PC-3 (cell line): ENCODE measurements around the gene SNRNP27. TPM values are rescaled to one million over a fixed set of nuclear protein-coding genes. Genes with fewer than 3 reads are reported as not detected.

Experiments
- ATAC-seq: fragments of 200-7000 bp; cut with Tn5 transposase; 2 replicates; pipeline ENCODE4 v1.9.1; 2020; ENCODE audit warnings: mild to moderate bottlenecking, moderate library complexity
- BruUV-seq: library from RNA; stranded (reverse); fragments of 400-500 nt; replicated peaks from 2 replicates; lab custom pipeline; 2021; lab: Mats Ljungman, UMichigan
- CTCF ChIA-PET: fragments of 300-600 bp; sonication (Branson Sonifier 250); formaldehyde crosslinking; loops from one replicate; lab custom pipeline; 2022; ENCODE audit warnings: antibody characterized with exemption; lab: Charles Lee
- POLR2A ChIA-PET: fragments of 300-600 bp; sonication (Branson Sonifier 250); formaldehyde crosslinking; loops from one replicate; lab custom pipeline; 2022; ENCODE audit warnings: antibody characterized with exemption; ENCODE audit not compliant: unreplicated experiment; lab: Charles Lee
- DNase-seq: peaks from one replicate; pipeline ENCODE4 v3.0.0-alpha.2; 2015
- H2AFZ ChIP-seq: fragments of 300-600 bp; sonication (generic); 2 replicates; pipeline ENCODE4 v1.6.0; 2016; ENCODE audit warnings: antibody characterized with exemption, low read length
- H3F3A ChIP-seq: fragments of 300-600 bp; sonication (generic); one replicate; pipeline ENCODE4 v1.6.0; 2017; ENCODE audit warnings: antibody characterized with exemption, low read length, control low read depth, mild to moderate bottlenecking; ENCODE audit not compliant: unreplicated experiment
- H3K27ac ChIP-seq: fragments of 300-600 bp; sonication (generic); 2 replicates; pipeline ENCODE4 v1.5.1; 2016; ENCODE audit warnings: mild to moderate bottlenecking, low read length
- H3K27me3 ChIP-seq: fragments of 300-600 bp; sonication (generic); 2 replicates; pipeline ENCODE4 v1.6.1; 2016; ENCODE audit warnings: low read length, mixed read lengths
- H3K36me3 ChIP-seq: fragments of 300-600 bp; sonication (generic); 2 replicates; pipeline ENCODE4 v1.6.1; 2016; ENCODE audit warnings: low read depth, mixed run types, low read length, mixed read lengths
- H3K4me1 ChIP-seq: fragments of 300-600 bp; sonication (generic); 2 replicates; pipeline ENCODE4 v1.5.1; 2016; ENCODE audit warnings: low read length; ENCODE audit not compliant: insufficient read depth
- H3K4me2 ChIP-seq: fragments of 300-600 bp; sonication (generic); 2 replicates; pipeline ENCODE4 v1.6.0; 2016; ENCODE audit warnings: low read length
- H3K4me3 ChIP-seq: fragments of 300-600 bp; sonication (generic); 2 replicates; pipeline ENCODE4 v1.5.1; 2016; ENCODE audit warnings: mild to moderate bottlenecking, low read length, mixed read lengths
- H3K79me2 ChIP-seq: fragments of 300-600 bp; sonication (generic); 2 replicates; pipeline ENCODE4 v1.6.1; 2017; ENCODE audit warnings: low read length, mixed read lengths
- H3K9ac ChIP-seq: fragments of 300-600 bp; sonication (generic); 2 replicates; pipeline ENCODE4 v1.6.0; 2016; ENCODE audit warnings: mild to moderate bottlenecking, low read length
- H3K9me2 ChIP-seq: fragments of 300-600 bp; sonication (generic); replicated peaks from 2 replicates; pipeline ENCODE4 v1.6.1; 2016; ENCODE audit warnings: mixed run types, low read length, mixed read lengths
- H3K9me3 ChIP-seq: fragments of 300-600 bp; sonication (generic); 2 replicates; pipeline ENCODE4 v1.6.1; 2016; ENCODE audit warnings: low read length, mixed read lengths
- H4K20me1 ChIP-seq: fragments of 300-600 bp; sonication (generic); 2 replicates; pipeline ENCODE4 v1.6.1; 2016; ENCODE audit warnings: low read length, mixed read lengths
- CTCF ChIP-seq: fragments of 300-600 bp; sonication (generic); conservative IDR thresholded peaks from 2 replicates; pipeline ENCODE4 v1.5.1; 2017; ENCODE audit warnings: antibody characterized with exemption, low read depth, mild to moderate bottlenecking, low read length
- EZH2 ChIP-seq: fragments of 300-600 bp; sonication (generic); IDR thresholded peaks from one replicate; pipeline ENCODE4 v1.6.1; 2017; ENCODE audit warnings: antibody characterized with exemption, mild to moderate bottlenecking, low read length; ENCODE audit not compliant: unreplicated experiment
- EZH2phosphoT487 ChIP-seq: fragments of 300-600 bp; sonication (generic); IDR thresholded peaks from 2 replicates; pipeline ENCODE4 v1.6.1; 2018; ENCODE audit warnings: mild to moderate bottlenecking, antibody characterized with exemption, low read length, borderline replicate concordance
- intact Hi-C: fragments of 100-400 bp; cut with micrococcal nuclease; formaldehyde crosslinking; loops from 2 replicates; pipeline ENCODE4 v1.9.0; 2023
- total RNA-seq: library from RNA; depleted of rRNA; stranded (reverse); fragments of >200 nt; gene quantifications from 2 replicates; pipeline ENCODE4 v1.2.3, GENCODE V29; 2014

SNRNP27 gene
- total RNA-seq, 1 experiment from 2014 or later: 44.1 TPM

GRCh38 chr2:69902213-69902922 lies 8.6 kb downstream of the SNRNP27 start:
- Histone ChIP-seq H3K4me1 (no peaks in the 10 kb centered on the region), H3F3A (no peaks in the 10 kb centered on the region), H3K4me2 (no peak overlapping the region), H3K9ac (no peak overlapping the region), H2AFZ (no peak overlapping the region), H3K79me2 (peaks cover 31% of the 10 kb centered on the region), H3K4me3 (no peak overlapping the region), H4K20me1 (no peaks in the 10 kb centered on the region), H3K36me3 (peaks cover 54% of the 10 kb centered on the region), H3K27me3 (no peaks in the 10 kb centered on the region), H3K27ac (no peak overlapping the region), H3K9me2 (no peaks in the 10 kb centered on the region), H3K9me3 (no peaks in the 10 kb centered on the region)
- CTCF ChIA-PET: no interaction called here
- intact Hi-C loops: no loop called here
- ATAC-seq (no peak), DNase-seq (no peak)
- POLR2A ChIA-PET: no interaction called here
- BruUV-seq: no TSS peak
- no peak for TF ChIP-seq EZH2phosphoT487
- no peak for TF ChIP-seq EZH2
- no peak for TF ChIP-seq CTCF

- ATAC-seq (no peak), DNase-seq (no peak)
- BruUV-seq: no TSS peak
- ChIA-PET CTCF (no interaction called here), POLR2A (no interaction called here)
- H3K4me1 ChIP-seq: no peaks in the 10 kb centered on the region
- no peaks in the 10 kb centered on the region for H4K20me1 ChIP-seq
- no peaks in the 10 kb centered on the region for H3K27me3 ChIP-seq
- no peaks in the 10 kb centered on the region for H3K9me2 ChIP-seq
- intact Hi-C loops: no loop called here
- no peaks in the 10 kb centered on the region for H3K79me2 ChIP-seq
- no peak overlapping the region for H3K4me2 ChIP-seq
- no peaks in the 10 kb centered on the region for H3K9me3 ChIP-seq
- H3K9ac ChIP-seq: no peak overlapping the region
- peaks cover 15% of the 10 kb centered on the region for H3F3A ChIP-seq
- no peak overlapping the region for H3K27ac ChIP-seq
- H3K4me3 ChIP-seq: no peak overlapping the region
- peaks cover 34% of the 10 kb centered on the region for H3K36me3 ChIP-seq
- no peak overlapping the region for H2AFZ ChIP-seq
- no peak for TF ChIP-seq EZH2phosphoT487
- TF ChIP-seq EZH2: no peak
- no peak for TF ChIP-seq CTCF
Measured at GRCh38 chr2:69907216-69907615, 13.5 kb downstream of the SNRNP27 start.

- no peak overlapping the region for H2AFZ ChIP-seq
- no peaks in the 10 kb centered on the region for H3K9me3 ChIP-seq
- peaks cover 21% of the 10 kb centered on the region for H3K79me2 ChIP-seq
- DNase-seq (peak; percentile 62), ATAC-seq (no peak)
- ChIA-PET POLR2A (interaction anchor here (0.6 to 1.0 kb wide), 2 partner anchors 187 to 390 kb away, joined by 3 read pairs; partner anchors contain the start of gene FAM136A), CTCF (interaction anchor here (0.7 to 1.0 kb wide), 2 partner anchors 123 to 159 kb away, joined by 3 to 5 read pairs; no protein-coding TSS in a partner anchor)
- H3K4me3 ChIP-seq: no peak overlapping the region
- no peaks in the 10 kb centered on the region for H3K9me2 ChIP-seq
- H3K27ac ChIP-seq: no peak overlapping the region
- intact Hi-C loops: loop anchor here (5.0 to 10.0 kb wide), 2 partner anchors 190 to 333 kb away; partner anchors contain the start of gene TIA1
- H3F3A ChIP-seq: peaks cover 15% of the 10 kb centered on the region
- no peaks in the 10 kb centered on the region for H4K20me1 ChIP-seq
- H3K4me2 ChIP-seq: no peak overlapping the region
- no peak overlapping the region for H3K9ac ChIP-seq
- H3K36me3 ChIP-seq: peaks cover 22% of the 10 kb centered on the region
- no TSS peak for BruUV-seq
- peaks cover 12% of the 10 kb centered on the region for H3K4me1 ChIP-seq
- TF ChIP-seq CTCF (peak; percentile 87), EZH2phosphoT487 (no peak), EZH2 (no peak)
- H3K27me3 ChIP-seq: no peaks in the 10 kb centered on the region
Measured at GRCh38 chr2:69911985-69912563, 18.3 kb downstream of the SNRNP27 start.
